ENCODE results near the gene HHAT.

The HHAT gene

GRCh38 chr1:210490781-210491180 lies 162.1 kb downstream of the HHAT start:
- no peak for TF ChIP-seq CTCF (IDR thresholded peaks at IDR 0.05)

- TF ChIP-seq CTCF (IDR thresholded peaks at IDR 0.05) = no peak
Measured at GRCh38 chr1:210496063-210496462, 167.4 kb downstream of the HHAT start.

GRCh38 chr1:210499956-210500355 lies 171.3 kb downstream of the HHAT start:
- no peak for TF ChIP-seq CTCF (IDR thresholded peaks at IDR 0.05)

- no peak for TF ChIP-seq CTCF (IDR thresholded peaks at IDR 0.05)
Measured at GRCh38 chr1:210500831-210501230, 172.1 kb downstream of the HHAT start.

GRCh38 chr1:210504286-210504685 lies 175.6 kb downstream of the HHAT start:
- no peak for TF ChIP-seq CTCF (IDR thresholded peaks at IDR 0.05)

- TF ChIP-seq CTCF (IDR thresholded peaks at IDR 0.05) = no peak
Measured at GRCh38 chr1:210505601-210506496, 177.1 kb downstream of the HHAT start.

GRCh38 chr1:210506689-210507088 lies 178.0 kb downstream of the HHAT start:
- TF ChIP-seq CTCF (IDR thresholded peaks at IDR 0.05) = no peak
